ENCODE data around the gene SLC38A2. TPM values are rescaled to one million over a fixed set of nuclear protein-coding genes. Genes with fewer than 3 reads are reported as not detected.

SLC38A2 gene
- total RNA-seq, 3 donors from 2014 or later, result 250 to 424 (median 399) TPM

GRCh38 chr12:46354111-46354801 lies 18.3 kb downstream of the SLC38A2 start:
- Histone ChIP-seq H3K27ac (no peak overlapping the region), H3K4me1 (no peaks in the 10 kb centered on the region), H3K36me3 (no peaks in the 10 kb centered on the region), H3K27me3 (no peaks in the 10 kb centered on the region), H3K4me3 (no peak overlapping the region), H3K9me3 (no peaks in the 10 kb centered on the region)
- no peak for DNase-seq (ENCODE audit: low spot score in 2 of 2)
- no peak for TF ChIP-seq POLR2A (IDR thresholded peaks at IDR 0.05)
- TF ChIP-seq CTCF (IDR thresholded peaks at IDR 0.05), result no peak
- no peak for TF ChIP-seq POLR2AphosphoS5 (IDR thresholded peaks at IDR 0.05)
- intact Hi-C loops (cut with DNase I; ENCODE audit: low total_unique reads), result loop anchor here (5.0 kb wide), 1 partner anchor 317 kb away; no protein-coding TSS in a partner anchor

- intact Hi-C loops (cut with DNase I; ENCODE audit: low total_unique reads), result loop anchor here (5.0 kb wide), 1 partner anchor 315 kb away; no protein-coding TSS in a partner anchor
- Histone ChIP-seq H3K27me3 (no peaks in the 10 kb centered on the region), H3K9me3 (no peaks in the 10 kb centered on the region), H3K4me3 (no peak overlapping the region), H3K4me1 (no peaks in the 10 kb centered on the region), H3K27ac (no peak overlapping the region), H3K36me3 (no peaks in the 10 kb centered on the region)
- no peak for DNase-seq (ENCODE audit: low spot score in 2 of 2)
- no peak for TF ChIP-seq POLR2AphosphoS5 (IDR thresholded peaks at IDR 0.05)
- TF ChIP-seq POLR2A (IDR thresholded peaks at IDR 0.05), result no peak
- TF ChIP-seq CTCF (IDR thresholded peaks at IDR 0.05), result no peak
Observed at GRCh38 chr12:46351886-46352650, 20.5 kb downstream of the SLC38A2 start.

GRCh38 chr12:46351138-46351537 lies 21.4 kb downstream of the SLC38A2 start:
- no peaks in the 10 kb centered on the region for H3K4me1 ChIP-seq
- no peaks in the 10 kb centered on the region for H3K9me3 ChIP-seq
- no peaks in the 10 kb centered on the region for H3K27me3 ChIP-seq
- TF ChIP-seq CTCF (IDR thresholded peaks at IDR 0.05), result no peak
- TF ChIP-seq POLR2A (IDR thresholded peaks at IDR 0.05), result no peak
- TF ChIP-seq POLR2AphosphoS5 (IDR thresholded peaks at IDR 0.05), result no peak
- intact Hi-C loops (cut with DNase I; ENCODE audit: low total_unique reads), result loop anchor here (5.0 kb wide), 1 partner anchor 314 kb away; no protein-coding TSS in a partner anchor
- H3K27ac ChIP-seq, result no peak overlapping the region
- H3K4me3 ChIP-seq, result no peak overlapping the region
- no peaks in the 10 kb centered on the region for H3K36me3 ChIP-seq
- DNase-seq (ENCODE audit: low spot score in 2 of 2), result no peak

- peak overlapping the region in 1 of 2 donors; percentile 32 for H3K27ac ChIP-seq
- TF ChIP-seq POLR2A (IDR thresholded peaks at IDR 0.05), result no peak
- TF ChIP-seq POLR2AphosphoS5 (IDR thresholded peaks at IDR 0.05), result no peak
- no peak for TF ChIP-seq CTCF (IDR thresholded peaks at IDR 0.05)
- no peak overlapping the region for H3K4me3 ChIP-seq
- no peaks in the 10 kb centered on the region for H3K36me3 ChIP-seq
- H3K9me3 ChIP-seq, result no peaks in the 10 kb centered on the region
- no peak for DNase-seq (ENCODE audit: low spot score in 2 of 2)
- H3K27me3 ChIP-seq, result no peaks in the 10 kb centered on the region
- H3K4me1 ChIP-seq, result no peaks in the 10 kb centered on the region
- intact Hi-C loops (cut with DNase I; ENCODE audit: low total_unique reads), result no loop called here
Observed at GRCh38 chr12:46349253-46349652, 23.3 kb downstream of the SLC38A2 start.
